HPDE6-E6E7 (cell line): Measurements from ENCODE around the gene ANO2.

Source experiments
- DNase-seq: peaks from one replicate; pipeline ENCODE4 v3.0.0; 2011; ENCODE audit warnings: missing footprints; ENCODE audit errors: extremely low spot score

Gene ANO2

DNA sequence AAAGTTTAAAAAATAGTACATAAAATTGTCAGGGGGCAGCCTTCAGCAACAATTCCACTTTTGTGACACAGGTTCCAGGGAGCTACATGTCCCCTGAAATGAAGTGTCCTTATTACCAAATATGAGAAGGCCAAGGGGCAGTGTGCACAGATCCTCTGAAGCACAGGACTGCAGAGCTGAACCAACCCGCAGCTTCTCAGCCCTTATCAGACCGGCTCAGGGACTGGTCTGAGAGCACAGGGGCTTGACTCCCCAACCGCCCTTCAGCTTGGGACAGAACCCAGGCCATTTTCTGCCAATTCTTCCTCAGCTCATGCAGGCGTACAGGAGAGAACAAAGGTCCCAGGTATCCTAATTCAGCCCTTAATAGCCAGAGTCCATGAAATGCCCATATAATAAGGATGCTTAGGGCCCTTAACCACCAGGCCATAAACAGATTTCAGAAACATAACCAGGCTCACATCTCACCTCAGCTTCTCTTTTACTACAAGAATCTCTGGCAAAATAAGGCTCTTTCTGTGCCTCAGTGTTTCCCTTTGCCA lies 221.3 kb downstream of the ANO2 start:
- DNase-seq, result no peak

DNA sequence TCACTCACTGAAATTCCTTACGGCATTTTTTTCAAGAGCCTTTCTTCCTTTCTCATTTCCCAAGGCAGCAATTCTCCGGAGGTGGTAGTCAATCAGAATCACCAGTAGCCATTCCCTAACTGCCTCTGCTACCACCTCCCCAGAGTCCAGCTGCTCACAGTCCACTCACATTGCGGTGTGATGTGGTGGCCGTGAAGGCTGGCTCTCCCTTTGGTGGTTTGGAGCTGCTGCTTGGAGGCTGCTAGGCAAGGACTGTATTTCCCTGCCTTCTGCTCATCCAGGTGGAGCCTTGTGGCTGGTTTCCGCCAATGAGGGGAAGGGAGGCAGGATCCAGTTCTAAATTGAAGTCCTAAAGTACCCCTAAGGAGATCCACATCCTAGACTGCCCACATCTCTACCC lies 222.0 kb downstream of the ANO2 start:
- no peak for DNase-seq

DNA sequence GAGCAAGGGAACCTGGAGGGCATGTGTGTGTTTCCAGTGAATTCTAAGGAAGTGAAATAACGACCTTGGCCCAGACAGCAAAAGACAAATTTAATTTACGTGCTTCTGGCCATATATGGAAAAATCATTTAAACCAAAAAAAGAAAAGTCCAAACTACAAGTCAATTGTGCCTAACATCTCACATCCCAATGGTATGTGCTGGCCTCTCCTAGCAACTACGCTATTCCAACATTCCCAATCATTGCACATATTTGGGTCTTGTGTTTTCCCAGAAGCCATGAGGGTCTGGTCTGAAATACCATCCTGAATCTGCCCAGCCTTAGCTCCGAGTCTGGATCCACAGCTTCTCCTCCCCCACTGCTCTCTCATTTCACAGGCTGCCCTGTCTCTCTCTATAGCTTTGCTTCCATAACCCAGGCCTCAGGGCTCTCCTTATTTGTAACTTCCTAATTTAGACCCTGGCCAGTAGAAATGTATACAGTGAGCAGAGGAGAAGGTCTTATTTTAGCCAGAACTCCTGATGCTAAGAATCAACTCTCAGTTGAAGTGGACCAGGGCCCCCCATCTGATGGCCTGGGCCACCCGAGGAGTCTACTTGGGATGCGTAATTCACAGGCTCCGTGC lies 224.6 kb downstream of the ANO2 start:
- DNase-seq, result no peak

DNA sequence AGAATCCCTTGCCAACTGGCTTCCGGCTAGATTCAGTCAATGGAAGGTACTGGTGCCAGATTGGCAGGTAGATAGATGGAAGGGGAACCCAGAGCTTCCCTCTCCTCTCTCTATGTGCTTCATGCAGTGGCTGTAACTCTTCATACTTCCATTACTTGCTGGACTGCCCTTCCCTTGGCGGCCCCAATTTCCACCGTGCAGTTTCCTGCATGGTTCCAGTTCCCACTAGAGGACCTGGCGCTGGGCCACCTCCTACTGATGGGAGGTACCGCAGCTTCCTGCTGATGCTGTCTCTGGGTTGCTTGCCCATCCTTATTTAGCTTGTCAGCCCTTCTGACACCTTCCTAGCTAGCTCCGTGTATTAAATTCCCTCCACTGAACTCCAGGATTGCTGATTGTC lies 226.4 kb downstream of the ANO2 start:
- DNase-seq, result no peak

DNA sequence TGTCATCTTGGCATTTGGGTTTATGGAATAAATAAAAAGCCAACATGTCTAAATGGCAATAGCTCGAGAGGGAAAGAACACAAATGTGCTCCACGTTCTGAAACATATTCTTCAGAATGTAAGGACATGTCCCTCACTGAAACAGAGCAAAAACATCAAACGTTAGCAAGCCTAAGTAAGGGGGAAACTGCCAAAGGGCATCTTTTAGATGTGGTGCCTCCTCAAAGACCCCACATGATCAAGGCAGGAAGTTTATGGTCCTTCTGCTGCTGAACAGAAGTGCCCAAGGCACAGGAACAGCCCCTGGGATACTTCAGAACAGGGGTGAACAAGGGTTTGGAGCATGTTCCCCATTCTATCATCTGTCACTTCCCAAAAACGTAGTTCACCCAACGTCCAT lies 227.0 kb downstream of the ANO2 start:
- DNase-seq, result no peak

DNA sequence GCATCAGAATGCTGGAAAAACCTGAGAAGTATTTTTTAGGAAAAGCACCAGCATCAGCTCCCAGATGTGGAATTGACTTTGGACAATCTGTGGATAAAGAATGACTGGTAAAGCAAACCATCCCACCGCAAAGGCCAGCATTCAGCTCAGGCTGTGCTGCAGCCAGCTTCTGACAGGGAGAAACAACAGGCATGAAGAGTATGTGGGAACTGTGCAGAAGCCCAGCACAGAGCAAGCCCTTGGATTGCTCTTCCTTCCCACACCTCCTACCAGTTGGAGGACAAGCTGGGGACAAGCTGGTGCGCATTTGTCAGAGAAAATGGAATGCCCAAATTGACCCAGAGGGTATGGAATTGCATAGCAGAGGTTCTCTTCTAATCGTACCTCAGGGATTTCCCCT lies 228.1 kb downstream of the ANO2 start:
- DNase-seq, result no peak

DNA sequence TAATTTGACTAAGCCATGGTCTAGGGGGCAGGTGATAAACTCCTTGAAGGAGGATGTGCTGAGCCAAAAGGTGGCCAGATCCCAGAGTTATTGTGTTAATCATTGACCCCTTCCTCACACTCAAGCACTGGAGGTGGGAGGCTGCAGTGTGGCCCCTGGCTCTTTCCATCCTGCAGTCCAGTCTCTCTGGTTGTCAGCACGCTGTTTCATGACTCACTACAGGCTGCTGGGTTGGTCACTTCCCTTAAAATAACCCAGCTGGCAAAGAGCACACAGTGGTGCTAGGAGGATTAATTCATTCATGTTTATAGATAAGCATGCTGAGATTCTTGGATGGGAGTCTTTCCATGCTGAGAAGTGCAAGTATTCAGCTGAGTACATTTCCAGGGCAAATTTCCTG lies 228.9 kb downstream of the ANO2 start:
- DNase-seq, result no peak

DNA sequence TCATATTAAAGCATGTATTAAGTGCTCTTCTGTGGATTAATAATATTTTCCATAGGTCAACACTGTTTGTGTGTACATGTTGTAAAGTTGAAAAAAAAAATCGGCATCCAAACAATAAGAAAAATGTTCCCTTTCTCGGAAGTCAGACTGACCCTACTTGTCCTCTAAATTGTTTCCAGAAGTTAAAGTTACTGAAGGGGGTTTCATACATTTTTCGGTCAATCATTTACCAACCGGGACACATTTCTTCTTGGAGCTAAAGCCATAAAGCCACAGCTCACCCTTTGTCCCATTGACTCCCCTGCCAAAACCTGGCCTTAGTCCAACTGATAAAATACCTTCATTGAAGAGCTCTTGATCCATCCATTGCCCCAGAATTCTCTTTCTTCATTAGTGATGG lies 230.0 kb downstream of the ANO2 start:
- DNase-seq, result no peak

DNA sequence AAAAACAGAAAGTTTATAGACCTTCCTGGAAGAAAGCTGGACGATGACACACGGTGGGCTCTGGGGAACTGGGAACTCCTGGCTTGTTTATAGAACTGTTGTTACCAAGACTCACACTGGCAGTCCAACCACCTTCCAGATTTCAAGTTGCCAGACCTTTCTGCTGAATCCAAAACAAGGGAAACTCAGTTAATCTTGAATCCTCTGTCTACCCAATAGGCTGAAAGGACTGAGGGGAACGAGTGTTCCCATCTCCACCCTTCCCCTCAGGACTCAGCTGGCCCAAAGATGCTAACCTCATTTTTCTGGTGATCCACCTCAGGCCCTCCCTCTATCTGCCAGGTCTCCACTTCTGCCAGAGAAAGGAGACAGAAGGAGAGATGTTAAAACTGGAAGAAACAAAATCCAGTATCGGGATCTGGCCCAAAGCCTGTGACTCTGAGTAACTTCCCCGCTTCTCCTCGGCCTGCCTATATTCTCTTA lies 231.4 kb downstream of the ANO2 start:
- no peak for DNase-seq

DNA sequence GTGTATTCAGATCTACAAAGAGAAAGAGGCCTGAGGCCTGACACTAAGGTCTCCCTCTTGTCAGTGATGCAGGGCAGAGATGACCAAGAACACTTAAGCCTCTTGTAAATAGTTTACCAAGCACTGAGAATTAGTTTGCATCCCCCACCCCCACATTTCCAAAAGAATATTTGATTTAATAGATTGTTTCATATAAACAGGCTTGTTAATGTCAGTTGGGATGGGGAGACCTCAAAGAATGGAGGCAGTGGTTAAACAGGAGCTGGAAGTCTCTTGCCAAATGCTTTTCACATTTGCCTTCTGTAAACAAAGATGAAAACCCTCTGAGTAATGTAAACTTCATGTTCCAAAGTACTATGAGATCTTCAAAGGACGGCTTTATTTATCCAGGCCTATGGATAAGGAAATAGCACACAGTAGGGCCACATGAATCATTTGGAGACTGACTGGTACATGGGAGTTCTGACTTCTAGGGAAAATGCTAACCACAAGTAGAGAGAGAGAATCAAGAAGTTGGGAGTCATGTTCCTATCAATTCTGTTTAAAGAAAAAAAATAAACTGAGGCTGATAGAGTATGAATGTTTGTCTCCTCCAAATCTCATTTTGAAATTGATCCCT lies 234.7 kb downstream of the ANO2 start:
- no peak for DNase-seq

DNA sequence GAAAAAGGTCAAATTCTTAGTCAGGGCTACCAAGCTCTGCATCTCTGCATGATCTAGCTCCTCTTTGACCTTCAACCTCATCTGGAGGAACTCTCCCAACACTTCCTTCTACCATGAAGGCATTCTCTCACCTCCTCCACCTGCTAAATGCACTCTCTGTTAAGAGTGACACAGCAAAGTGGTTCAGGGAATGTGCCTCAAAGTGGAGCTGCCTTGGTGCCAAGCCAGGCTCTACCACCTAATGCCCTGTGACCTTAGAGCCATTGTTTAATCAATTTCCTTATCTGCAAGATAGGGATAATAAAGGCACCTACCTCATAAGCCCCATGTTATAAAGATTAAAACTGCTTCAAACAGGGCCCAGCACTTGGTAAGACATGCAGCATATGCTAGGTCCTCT lies 236.7 kb downstream of the ANO2 start:
- DNase-seq, result no peak

DNA sequence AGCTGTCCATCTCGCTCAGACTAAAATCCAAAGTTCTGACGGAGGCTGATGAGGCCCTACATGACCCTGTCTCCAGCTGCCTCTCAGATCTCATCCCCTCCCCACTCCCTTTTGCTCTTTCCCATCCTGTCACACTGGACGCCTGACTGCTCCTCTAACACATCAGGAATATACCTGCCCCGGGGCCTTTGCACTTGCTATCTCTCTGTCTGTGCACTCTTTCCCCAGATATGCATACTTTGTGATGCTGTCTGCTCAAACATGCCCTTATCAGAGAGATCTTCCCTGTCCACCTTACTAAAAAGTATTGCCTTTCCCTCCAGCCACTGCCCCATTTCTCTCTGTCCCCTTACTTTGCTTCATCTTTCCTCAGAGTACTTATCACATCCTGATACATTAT lies 238.8 kb downstream of the ANO2 start:
- DNase-seq, result no peak

DNA sequence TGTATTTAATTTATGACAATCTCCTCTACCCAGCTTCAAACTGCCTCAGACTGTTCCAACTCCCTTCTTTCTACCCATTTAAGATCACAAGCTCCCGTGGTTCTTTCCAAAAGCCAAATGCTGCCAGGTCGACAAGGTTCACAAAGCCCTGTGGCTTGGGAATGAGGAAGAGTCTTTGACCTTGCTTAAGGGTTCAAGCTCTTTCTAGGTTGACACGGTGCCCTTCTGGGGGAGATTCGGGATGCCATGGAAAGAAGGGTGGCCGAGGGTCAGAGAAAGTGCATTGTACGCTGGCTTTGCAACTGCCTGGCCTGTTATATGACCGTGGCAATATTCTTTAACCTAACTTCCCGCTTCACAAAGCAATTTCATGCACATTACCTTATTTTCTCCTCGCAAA lies 239.3 kb downstream of the ANO2 start:
- no peak for DNase-seq

DNA sequence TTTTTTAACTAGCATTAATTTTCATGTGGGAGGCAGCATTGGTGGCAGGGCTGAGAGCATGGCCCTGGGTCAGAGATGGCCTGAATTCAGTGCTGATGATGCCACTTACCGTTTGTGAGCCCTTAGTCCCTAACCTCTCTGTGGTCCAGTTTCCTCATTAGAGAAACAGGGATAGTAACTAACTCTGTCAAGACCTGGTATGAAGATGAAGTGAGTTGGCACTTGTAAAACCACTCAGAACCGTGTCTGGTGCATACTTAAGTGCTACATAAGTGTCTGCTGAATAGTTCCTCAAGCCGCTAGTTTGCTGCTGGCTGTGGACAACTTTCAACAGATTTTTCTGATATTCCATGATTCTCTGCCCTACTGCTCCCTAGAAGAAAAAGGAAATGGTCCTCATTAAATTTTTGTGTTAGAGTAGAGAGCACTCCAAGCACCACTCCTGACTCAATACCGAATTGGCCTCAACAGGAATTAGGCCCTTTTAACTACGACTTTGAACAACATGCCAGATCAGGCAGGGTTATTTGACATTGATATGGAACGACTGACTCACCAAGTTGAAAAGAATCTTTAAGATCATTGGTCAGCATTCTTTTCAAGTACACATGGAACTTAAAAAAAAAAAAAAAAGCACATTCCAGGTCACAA lies 250.2 kb downstream of the ANO2 start:
- no peak for DNase-seq

DNA sequence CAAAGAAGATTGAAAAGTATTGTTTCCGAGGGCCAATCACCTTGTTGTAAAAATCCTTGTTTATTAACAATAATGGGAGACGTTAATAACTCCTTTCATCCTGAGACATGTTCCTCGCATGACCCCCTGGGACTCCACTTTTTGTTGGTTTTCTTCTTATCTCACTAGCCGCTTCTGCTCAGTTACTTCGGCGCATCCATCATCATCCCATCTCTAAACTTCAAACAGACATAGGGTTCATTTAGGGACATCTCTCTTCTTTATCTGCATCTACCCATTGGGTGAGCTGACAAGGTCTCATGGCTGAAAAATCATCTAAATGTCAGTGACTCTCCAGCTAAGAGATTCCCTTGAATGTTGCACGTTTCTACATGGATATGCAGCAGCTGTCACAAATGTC lies 252.2 kb downstream of the ANO2 start:
- DNase-seq, result no peak

DNA sequence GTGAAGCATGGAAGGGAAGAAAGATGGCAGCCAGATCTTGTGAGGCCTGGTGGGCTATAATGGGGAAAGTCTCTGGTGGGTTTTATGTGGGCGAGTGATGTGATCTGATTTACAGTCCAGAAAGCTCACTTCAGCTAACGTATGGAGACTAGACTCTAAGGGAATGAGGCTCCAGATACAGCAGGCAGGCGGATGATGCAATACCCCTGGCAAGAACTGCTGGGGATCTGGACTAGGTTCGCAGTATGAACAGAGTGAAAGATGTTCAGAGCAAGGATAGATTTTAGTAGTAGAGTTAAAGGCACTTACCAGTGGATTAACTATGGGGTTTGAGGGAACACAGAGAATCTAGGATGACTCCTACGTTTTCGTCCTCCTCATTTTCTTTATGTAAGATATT lies 253.1 kb downstream of the ANO2 start:
- no peak for DNase-seq

DNA sequence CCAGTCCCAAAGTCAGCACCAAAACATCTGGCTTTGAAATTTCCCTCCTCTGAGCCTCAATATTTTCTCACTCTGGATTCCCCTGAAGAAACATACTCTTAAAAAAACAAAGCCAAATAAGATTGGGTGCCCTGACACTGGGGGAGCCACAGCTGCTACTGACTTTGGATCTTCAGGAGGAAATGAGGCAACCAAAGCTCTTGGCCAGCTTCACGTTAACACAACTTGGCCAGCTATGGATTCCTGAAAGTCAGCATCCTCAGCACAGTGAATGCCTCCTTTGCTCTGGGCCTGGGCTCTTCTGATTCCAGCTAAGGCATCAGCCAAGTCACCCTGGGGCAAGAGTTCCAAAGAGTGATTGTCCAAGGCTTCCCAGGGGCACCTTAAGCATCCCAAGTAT lies 254.8 kb downstream of the ANO2 start:
- DNase-seq, result no peak

DNA sequence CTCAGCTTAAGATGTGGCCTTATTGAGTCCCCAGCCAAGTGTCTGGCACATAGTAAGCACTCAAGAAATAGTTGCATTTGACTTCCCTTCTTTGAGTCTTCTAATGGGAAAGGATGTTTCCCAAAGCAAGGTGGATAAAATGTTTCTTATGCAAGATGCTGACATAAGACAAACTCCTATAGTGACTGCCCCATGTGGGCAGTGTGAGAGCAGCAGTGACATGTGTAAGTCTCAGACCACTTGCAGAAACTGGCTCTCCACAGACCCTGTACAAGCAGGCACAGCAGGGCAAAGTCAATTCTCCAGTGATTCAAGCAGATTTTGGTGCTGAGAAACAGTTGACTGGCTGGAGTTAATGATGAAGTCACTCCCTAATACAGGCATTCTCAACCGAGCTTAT lies 255.3 kb downstream of the ANO2 start:
- no peak for DNase-seq

DNA sequence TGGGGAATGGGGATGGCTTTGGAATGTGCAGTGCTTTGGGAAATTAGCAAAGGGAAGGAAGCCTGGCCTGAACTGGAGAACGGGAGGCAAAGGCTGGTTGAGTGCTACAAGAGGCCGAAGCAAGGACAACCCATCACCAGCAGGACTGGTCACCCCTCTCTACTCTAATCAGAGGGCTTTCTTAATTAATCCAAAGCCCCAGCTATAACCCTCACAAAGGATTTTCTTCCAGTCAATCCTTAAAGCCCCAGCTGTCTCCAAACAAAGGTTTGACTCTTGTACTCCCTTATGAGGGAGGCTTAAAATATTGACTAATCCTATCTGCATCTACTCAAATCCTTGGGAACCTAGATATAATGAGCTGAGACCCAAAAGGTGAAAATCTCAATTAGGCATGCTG lies 256.8 kb downstream of the ANO2 start:
- DNase-seq, result no peak

DNA sequence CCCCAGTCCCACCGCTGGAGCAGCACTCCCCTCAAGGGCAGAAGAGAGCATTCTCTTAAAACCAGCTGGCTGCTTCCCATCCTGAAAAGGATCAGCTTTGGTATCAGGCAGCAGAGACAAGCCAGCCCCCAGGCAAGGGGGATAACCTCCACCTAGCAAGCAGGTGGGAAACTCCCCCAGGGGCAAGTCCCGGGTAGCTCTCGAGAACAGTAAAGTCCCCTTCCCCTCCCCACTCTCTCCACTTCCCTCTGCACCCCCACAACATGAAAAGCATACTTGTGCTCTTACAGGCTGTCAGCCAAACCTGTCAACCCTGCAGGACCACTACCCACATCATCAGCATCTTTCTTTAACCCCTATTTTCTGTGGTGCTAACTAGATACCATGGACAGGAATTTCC lies 259.1 kb downstream of the ANO2 start:
- no peak for DNase-seq

DNA sequence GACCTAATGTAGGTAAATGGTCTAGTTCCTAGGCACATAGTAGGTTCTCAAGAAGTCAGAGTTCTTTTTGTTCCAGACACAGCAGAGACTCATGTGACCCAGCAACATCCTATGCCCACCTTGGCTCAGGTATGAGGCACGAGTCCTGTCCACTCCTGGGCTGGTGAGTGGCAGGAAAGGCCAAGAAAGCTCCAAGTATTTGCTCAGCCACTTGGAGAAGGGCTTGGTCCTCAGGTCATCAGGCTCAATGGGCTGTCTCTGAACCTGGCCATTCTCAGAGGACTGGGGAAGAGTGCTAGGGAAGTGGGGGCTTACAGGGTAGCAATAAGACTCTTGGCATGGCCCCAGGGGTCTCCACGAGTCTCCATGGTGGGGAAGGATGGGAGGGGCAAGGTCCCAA lies 260.1 kb downstream of the ANO2 start:
- DNase-seq, result no peak

DNA sequence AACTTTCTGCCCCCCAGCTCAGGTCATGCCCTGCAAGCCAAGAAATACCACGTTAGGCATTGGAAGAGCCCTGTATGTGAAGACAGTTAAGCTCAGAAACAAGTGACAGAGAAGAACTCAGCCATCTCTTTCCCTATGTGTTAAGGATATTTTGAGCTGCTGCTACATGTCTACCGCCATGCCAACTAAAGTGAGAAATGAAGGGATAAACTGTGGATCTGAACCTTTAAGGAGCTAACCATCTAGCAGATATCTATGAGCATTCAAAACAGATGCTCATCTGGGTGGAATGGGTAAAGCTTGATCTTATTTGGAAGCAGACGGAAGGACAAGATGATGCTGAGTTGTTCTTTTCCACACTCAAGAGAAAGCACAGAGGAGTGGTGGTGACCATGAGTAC lies 262.5 kb downstream of the ANO2 start:
- no peak for DNase-seq

DNA sequence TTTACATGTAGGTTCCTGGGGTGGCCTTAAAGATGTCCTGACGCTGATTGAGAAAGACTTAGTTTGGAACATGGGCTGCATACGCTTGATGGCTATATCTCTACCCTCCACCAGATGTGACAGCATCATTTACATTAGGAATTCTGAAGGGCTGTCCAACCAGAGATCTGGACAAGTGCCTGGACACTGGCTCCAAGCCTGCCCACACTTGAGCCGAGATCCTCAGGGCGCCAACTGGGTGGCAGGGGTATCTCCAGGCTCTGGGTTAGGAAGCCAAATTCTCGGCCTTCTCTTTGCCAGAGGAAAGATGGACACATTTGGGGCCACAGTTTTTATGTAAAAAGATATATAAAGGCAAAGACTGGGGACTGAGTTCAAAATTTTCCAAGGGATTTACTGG lies 266.9 kb downstream of the ANO2 start:
- DNase-seq, result no peak
